Measurements from ENCODE around the gene ZDHHC22.

The ZDHHC22 gene

DNA sequence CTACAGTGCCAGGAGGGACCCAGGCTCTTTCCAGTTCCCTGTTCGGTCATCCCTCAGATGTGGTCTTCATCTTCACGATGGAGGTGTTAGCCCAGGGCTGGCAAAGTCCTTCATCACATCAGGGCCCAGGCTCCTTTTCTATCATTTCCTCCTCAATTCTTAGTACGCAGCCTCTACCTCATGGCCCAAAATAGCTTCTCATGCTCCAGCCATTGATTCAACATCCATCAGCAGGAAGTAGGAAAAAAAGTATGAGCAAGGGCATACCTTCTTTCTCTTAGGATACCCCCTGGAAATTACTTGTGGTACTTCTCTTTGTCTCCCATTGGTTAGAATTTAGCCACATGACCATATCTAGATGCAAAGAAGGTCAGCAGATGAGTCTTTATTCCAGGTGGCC lies 12.2 kb upstream of the ZDHHC22 start:
- Histone ChIP-seq H3K27me3 (ENCODE audit: control insufficient read depth, insufficient read depth, low read length) (no peaks in the 10 kb centered on the region), H3K36me3 (ENCODE audit: control insufficient read depth, low read depth, low read length) (no peaks in the 10 kb centered on the region), H3K4me3 (ENCODE audit: low read length) (no peak overlapping the region), H3K9ac (ENCODE audit: low read length) (no peak overlapping the region), H3K27ac (ENCODE audit: low read length) (no peak overlapping the region), H3K4me1 (ENCODE audit: control insufficient read depth, low read depth, low read length) (peaks cover 16% of the 10 kb centered on the region), H3K9me3 (ENCODE audit: control insufficient read depth, low read depth, low read length) (no peaks in the 10 kb centered on the region)

- Histone ChIP-seq H3K4me1 (ENCODE audit: control insufficient read depth, low read depth, low read length) (peaks cover 9% of the 10 kb centered on the region), H3K9me3 (ENCODE audit: control insufficient read depth, low read depth, low read length) (no peaks in the 10 kb centered on the region), H3K9ac (ENCODE audit: low read length) (no peak overlapping the region), H3K27me3 (ENCODE audit: control insufficient read depth, insufficient read depth, low read length) (no peaks in the 10 kb centered on the region), H3K27ac (ENCODE audit: low read length) (no peak overlapping the region), H3K36me3 (ENCODE audit: control insufficient read depth, low read depth, low read length) (no peaks in the 10 kb centered on the region), H3K4me3 (ENCODE audit: low read length) (no peak overlapping the region)
These were observed 10.5 kb upstream of the ZDHHC22 start for GRCh38 chr14:77151918-77152588.

GRCh38 chr14:77151245-77151644 lies 9.7 kb upstream of the ZDHHC22 start:
- no peaks in the 10 kb centered on the region for H3K36me3 ChIP-seq (ENCODE audit: control insufficient read depth, low read depth, low read length)
- no peak overlapping the region for H3K9ac ChIP-seq (ENCODE audit: low read length)
- no peaks in the 10 kb centered on the region for H3K27me3 ChIP-seq (ENCODE audit: control insufficient read depth, insufficient read depth, low read length)
- no peak overlapping the region for H3K27ac ChIP-seq (ENCODE audit: low read length)
- H3K9me3 ChIP-seq (ENCODE audit: control insufficient read depth, low read depth, low read length), result no peaks in the 10 kb centered on the region
- peaks cover 13% of the 10 kb centered on the region for H3K4me1 ChIP-seq (ENCODE audit: control insufficient read depth, low read depth, low read length)
- H3K4me3 ChIP-seq (ENCODE audit: low read length), result no peak overlapping the region

DNA sequence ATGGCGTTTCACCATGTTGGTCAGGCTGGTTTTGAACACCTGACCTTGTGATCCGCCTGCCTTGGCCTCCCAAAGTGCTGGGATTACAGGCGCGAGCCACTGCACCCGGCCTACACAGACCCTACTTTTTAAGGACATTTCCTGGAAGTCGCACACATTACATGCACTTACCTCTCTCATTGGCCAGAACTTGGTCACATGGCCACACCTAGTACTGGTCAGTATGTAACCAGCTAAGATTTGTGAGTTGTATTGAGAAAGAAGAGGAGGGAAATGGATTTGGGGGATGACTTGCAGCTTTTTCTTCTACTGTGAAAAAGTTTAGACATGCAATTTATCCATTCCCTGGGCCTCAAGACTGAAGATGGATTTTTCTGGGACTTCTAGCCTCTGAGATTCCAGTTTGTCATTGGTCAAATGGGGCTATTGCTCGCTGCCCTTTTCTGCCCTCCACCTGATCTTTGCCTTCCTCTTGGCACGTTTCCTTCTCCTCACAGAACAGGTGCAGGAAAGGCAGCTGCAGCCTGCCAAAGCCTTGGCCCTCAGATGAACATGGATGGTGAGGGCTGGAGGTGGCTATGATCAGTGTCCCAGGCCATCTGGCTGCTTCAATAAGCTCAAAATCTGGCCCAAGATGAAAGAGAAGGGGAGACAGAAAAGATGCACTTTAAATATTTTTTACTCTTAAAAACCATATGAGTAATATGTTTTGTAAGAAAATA lies 7.1 kb upstream of the ZDHHC22 start:
- no peaks in the 10 kb centered on the region for H3K36me3 ChIP-seq (ENCODE audit: control insufficient read depth, low read depth, low read length)
- no peak overlapping the region for H3K27ac ChIP-seq (ENCODE audit: low read length)
- no peaks in the 10 kb centered on the region for H3K9me3 ChIP-seq (ENCODE audit: control insufficient read depth, low read depth, low read length)
- peaks cover 33% of the 10 kb centered on the region for H3K4me1 ChIP-seq (ENCODE audit: control insufficient read depth, low read depth, low read length)
- no peak overlapping the region for H3K4me3 ChIP-seq (ENCODE audit: low read length)
- no peak overlapping the region for H3K9ac ChIP-seq (ENCODE audit: low read length)
- H3K27me3 ChIP-seq (ENCODE audit: control insufficient read depth, insufficient read depth, low read length), result no peaks in the 10 kb centered on the region

DNA sequence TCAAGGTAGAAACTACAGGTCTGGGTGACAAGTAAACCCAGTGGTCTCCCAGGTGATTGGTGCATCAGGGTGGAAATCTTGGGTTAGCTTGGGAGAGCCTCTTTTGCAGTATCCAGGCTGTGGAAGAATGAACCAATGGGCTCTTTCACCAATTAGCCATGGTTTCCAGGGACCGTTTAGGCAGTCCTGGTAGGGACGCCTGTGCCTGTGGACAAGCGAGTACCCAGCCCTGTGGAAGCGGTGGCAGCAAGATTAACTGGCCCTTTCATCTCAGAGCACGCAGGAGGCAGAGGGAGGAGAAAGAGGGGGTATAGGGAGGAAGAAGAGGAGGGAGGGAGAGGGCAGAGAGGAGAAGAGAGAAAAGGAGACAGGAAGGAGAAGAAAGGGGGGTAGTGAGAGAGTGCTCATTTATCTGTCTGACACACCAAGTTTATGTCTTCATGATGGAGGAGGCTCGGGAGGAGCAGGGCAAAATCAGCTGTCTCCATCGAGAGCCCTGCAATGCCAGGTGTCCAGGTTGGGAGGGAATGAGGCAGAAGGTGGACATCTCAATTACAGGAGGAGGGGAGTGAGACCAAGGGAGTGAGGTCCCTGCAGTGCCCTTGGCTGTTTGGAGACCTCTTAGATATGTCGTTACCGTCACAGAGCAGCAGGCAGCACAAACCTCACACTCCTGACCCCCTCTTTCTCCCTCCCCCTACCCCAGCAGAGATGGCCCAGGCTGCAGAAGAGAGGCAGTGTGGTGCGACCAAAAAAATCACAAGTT lies 4.6 kb upstream of the ZDHHC22 start:
- no peaks in the 10 kb centered on the region for H3K36me3 ChIP-seq (ENCODE audit: control insufficient read depth, low read depth, low read length)
- H3K27me3 ChIP-seq (ENCODE audit: control insufficient read depth, insufficient read depth, low read length), result peaks cover 11% of the 10 kb centered on the region
- peaks cover 46% of the 10 kb centered on the region for H3K4me1 ChIP-seq (ENCODE audit: control insufficient read depth, low read depth, low read length)
- H3K27ac ChIP-seq (ENCODE audit: low read length), result no peak overlapping the region
- no peak overlapping the region for H3K4me3 ChIP-seq (ENCODE audit: low read length)
- H3K9me3 ChIP-seq (ENCODE audit: control insufficient read depth, low read depth, low read length), result no peaks in the 10 kb centered on the region
- H3K9ac ChIP-seq (ENCODE audit: low read length), result no peak overlapping the region

GRCh38 chr14:77144412-77145115 lies 3.0 kb upstream of the ZDHHC22 start:
- Histone ChIP-seq H3K27ac (ENCODE audit: low read length) (no peak overlapping the region), H3K4me1 (ENCODE audit: control insufficient read depth, low read depth, low read length) (peaks cover 46% of the 10 kb centered on the region), H3K27me3 (ENCODE audit: control insufficient read depth, insufficient read depth, low read length) (peaks cover 21% of the 10 kb centered on the region), H3K9me3 (ENCODE audit: control insufficient read depth, low read depth, low read length) (no peaks in the 10 kb centered on the region), H3K9ac (ENCODE audit: low read length) (no peak overlapping the region), H3K36me3 (ENCODE audit: control insufficient read depth, low read depth, low read length) (no peaks in the 10 kb centered on the region), H3K4me3 (ENCODE audit: low read length) (no peak overlapping the region)

DNA sequence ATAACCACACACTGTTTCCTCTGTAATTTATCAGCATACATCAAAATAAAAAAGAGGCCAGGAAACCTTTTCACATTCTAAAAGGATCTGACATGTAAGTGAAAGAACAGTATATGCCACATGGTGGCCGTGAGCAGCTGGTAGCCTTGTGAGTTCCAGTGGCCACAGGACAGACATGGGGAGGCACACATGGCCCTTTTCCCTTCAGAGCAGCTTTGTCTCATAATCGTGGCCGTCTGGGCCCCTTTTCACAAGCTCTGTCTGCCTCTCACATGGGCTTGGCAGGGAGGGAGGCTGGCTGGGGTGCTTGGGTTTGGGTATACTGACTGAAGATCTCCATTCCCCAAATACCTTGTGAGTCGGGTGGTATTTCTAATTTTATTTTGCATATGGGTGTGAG lies 1.5 kb upstream of the ZDHHC22 start:
- Histone ChIP-seq H3K9me3 (ENCODE audit: control insufficient read depth, low read depth, low read length) (no peaks in the 10 kb centered on the region), H3K27ac (ENCODE audit: low read length) (no peak overlapping the region), H3K4me3 (ENCODE audit: low read length) (peak overlapping the region; percentile 91), H3K9ac (ENCODE audit: low read length) (no peak overlapping the region), H3K4me1 (ENCODE audit: control insufficient read depth, low read depth, low read length) (peaks cover 46% of the 10 kb centered on the region), H3K27me3 (ENCODE audit: control insufficient read depth, insufficient read depth, low read length) (peaks cover 21% of the 10 kb centered on the region), H3K36me3 (ENCODE audit: control insufficient read depth, low read depth, low read length) (no peaks in the 10 kb centered on the region)

GRCh38 chr14:77142005-77142800 lies 612 bp upstream of the ZDHHC22 start:
- H3K4me1 ChIP-seq (ENCODE audit: control insufficient read depth, low read depth, low read length), result peaks cover 46% of the 10 kb centered on the region
- H3K27me3 ChIP-seq (ENCODE audit: control insufficient read depth, insufficient read depth, low read length), result peaks cover 21% of the 10 kb centered on the region
- peaks cover 4% of the 10 kb centered on the region for H3K36me3 ChIP-seq (ENCODE audit: control insufficient read depth, low read depth, low read length)
- no peaks in the 10 kb centered on the region for H3K9me3 ChIP-seq (ENCODE audit: control insufficient read depth, low read depth, low read length)
- peak overlapping the region; percentile 57 for H3K9ac ChIP-seq (ENCODE audit: low read length)
- H3K4me3 ChIP-seq (ENCODE audit: low read length), result peak overlapping the region; percentile 91
- H3K27ac ChIP-seq (ENCODE audit: low read length), result no peak overlapping the region

GRCh38 chr14:77140359-77141213 lies 1.0 kb downstream of the ZDHHC22 start:
- H3K4me3 ChIP-seq (ENCODE audit: low read length), result peak overlapping the region; percentile 91
- peak overlapping the region; percentile 57 for H3K9ac ChIP-seq (ENCODE audit: low read length)
- H3K9me3 ChIP-seq (ENCODE audit: control insufficient read depth, low read depth, low read length), result no peaks in the 10 kb centered on the region
- no peak overlapping the region for H3K27ac ChIP-seq (ENCODE audit: low read length)
- H3K36me3 ChIP-seq (ENCODE audit: control insufficient read depth, low read depth, low read length), result peaks cover 14% of the 10 kb centered on the region
- peaks cover 36% of the 10 kb centered on the region for H3K4me1 ChIP-seq (ENCODE audit: control insufficient read depth, low read depth, low read length)
- H3K27me3 ChIP-seq (ENCODE audit: control insufficient read depth, insufficient read depth, low read length), result peaks cover 21% of the 10 kb centered on the region
